Measurements from ENCODE around the gene CEP192.
A peak's percentile ranks its signal among the peaks of the same experiment; 100 is the strongest.

The CEP192 gene

DNA sequence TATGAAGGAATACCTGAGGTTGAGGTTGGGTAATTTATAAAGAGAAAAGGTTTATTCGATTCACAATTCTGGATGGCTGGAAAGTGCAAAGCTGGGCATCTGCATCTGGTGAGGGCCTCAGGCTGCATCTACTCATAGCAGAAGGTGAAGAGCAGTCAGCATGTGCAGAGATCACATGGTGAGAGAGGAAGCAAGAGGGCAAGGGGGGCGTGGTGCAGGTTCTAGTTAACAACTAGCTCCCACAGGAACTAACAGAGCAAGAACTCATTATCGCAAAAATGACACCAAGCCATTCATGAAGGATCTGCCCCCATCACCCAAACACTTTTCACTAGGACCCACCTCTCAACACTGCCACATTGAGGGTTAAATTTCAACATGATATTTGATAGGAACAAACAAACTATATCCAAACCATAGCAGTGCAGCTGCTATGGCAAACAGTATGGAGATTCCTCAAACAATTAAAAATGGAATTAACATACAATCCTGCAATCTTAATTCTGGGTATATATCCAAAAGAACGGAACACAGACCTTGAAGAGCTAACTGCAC lies 154.6 kb downstream of the CEP192 start:
- no peak for DNase-seq

DNA sequence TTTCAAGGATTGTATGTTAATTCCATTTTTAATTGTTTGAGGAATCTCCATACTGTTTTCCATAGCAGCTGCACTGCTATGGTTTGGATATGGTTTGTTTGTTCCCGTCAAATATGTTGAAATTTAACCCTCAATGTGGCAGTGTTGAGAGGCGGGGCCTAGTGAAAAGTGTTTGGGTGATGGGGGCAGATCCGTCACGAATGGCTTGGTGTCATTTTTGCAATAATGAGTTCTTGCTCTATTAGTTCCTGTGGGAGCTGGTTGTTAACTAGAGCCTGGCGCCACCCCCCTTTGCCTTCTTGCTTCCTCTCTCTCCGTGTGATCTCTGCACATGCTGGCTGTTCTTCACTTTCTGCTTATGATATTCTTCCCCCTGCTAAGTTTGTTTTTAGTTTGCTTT lies 156.0 kb downstream of the CEP192 start:
- no peak for DNase-seq

DNA sequence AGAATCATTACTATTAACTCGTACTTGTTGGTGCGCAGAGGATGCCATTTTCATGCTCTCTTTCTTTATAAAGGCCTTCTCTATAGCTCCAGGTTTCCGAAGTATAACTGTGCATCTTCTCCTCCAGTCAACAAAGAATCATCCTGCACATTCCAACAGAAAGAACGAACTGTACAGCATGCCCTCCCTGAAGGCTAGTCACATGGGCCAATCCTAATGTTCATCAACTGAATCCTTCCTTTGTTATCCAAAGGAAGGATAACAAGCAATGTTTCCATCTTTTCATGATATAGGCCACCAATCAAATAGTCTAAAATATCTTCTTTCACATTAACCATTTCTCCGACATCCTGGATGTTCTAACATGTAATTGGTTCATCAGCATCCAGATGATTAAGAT lies 160.5 kb downstream of the CEP192 start:
- no peak for DNase-seq

GRCh38 chr18:13158428-13158827 lies 167.3 kb downstream of the CEP192 start:
- no peak for DNase-seq

DNA sequence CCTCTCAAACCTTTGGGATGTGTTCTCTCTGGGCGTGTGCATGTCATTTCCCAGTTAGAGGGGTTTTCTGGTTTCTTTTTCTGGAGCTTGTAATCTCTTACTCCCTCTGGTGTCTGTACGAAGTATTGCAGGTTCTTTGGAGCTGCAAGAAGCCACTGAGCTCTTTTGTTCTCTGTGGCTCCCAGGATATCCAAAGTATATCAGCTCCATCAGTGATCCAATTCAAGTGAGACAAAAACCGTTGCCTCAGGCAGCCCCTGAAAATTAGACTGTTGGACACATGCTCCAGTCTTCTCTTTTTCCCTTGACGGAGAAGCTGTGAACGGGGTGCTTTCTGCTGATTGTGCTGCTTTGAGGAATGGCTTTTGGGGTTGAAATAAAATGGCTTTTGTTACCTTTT lies 168.4 kb downstream of the CEP192 start:
- DNase-seq = peak; percentile 74

DNA sequence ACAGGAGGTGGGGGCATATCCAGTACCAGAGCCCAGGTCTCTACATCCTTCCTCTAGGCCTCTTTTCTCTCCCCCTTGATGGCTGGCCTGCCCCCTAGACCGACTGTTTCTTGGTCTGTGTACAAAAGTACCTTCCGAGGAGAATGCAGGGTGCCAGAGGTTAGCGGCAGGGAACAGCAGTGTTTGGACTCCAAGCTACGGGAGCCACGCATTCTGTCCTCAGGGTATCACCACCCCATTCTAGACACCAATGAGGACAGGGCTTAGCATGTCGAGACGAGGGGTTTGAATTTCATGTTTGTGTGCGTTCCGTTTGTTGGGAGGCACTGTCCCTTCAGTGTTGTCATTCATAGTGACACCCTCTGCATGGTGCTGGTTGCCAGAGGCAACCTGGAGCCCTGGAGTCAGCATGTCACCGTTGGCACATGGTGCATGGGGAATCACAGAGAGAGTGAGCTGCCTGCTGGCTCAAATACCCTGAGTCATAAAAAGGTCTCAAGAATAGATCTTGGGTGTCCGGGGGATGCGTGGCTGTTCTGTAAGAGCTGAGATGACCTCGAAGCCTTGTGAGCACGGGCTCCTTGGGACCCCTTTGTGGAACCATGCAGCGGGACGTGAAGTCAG lies 170.2 kb downstream of the CEP192 start:
- no peak for DNase-seq

DNA sequence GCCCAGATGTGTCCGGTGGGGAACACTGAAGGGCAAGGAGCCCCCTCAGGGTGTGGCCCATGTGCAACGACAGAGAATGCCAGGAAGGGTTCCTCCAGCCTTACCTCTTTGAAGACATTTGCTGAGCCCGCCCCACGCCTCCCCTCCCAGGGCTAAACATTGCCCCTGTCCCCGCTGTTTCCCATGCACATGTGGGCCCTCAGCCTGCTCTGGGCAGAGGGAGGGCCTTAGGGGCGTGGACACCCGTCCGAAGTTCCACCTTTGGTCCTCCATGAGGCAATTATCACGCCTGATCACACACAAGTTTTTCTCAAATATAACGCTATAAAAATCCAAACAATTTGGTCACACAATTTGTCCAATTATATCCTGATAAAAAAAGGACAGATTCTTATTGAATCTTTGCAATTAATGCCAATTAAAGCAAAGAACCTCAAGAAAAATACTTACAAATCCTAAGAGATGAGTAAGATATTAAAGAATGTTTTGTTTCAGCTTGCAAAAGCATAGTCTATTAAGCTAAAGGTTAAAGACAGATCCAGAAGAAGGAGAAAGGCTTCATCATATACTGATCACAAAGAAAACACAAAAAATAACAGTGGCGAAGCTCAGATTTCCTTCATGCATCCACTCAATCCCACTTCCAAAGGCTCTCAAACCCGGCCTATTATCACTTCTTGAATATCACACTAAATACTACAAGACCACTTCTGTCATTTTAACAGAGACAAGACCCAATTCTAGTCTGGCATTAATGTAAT lies 172.2 kb downstream of the CEP192 start:
- no peak for DNase-seq

DNA sequence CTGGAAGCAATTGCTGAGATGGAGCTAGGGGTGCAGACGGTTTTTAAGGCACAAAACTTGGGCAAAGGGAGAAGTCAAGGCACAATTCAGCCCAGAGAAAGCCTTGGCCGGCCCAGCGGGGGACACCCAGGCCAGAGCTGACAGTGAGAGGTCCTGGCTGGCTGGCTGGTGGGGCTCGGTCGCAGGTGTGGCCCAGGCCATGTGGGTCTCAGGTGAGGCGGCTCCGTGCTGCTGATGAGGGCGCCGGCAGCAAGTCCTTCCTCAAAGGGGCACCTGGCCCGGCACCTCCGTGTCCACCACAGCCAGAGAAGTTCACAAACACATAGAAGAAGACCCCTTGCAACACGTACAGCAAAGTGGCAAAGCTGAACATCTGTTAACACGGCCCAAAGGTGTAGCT lies 173.2 kb downstream of the CEP192 start:
- no peak for DNase-seq

GRCh38 chr18:13165636-13166423 lies 174.7 kb downstream of the CEP192 start:
- DNase-seq = no peak

- no peak for DNase-seq
These were observed 182.5 kb downstream of the CEP192 start for GRCh38 chr18:13173578-13174145.

Data from CD4-positive, alpha-beta T cell treated with Interleukin-17A for 1 hour (primary cell).